Uterus (tissue), 2 donors: ENCODE measurements around the gene JMY.

Experiments
- POLR2A ChIP-seq, 2 donors: fragments of 450-650 bp; IDR thresholded peaks; one replicate each; pipeline ENCODE4 v1.6.1; 2016; ENCODE audit warnings: antibody characterized with exemption in 2 of 2, mild to moderate bottlenecking in 1 of 2, moderate library complexity in 1 of 2
- TF ChIP-seq, protein P1 (sequence below), 4 experiments: fragments of 200-600 bp in 2 of 4; fragments of 450-650 bp in 2 of 4; sonication (generic) in 2 of 4; IDR thresholded peaks; one replicate each; pipeline ENCODE4 v1.5.1; 2016 to 2019; ENCODE audit warnings: antibody characterized with exemption in 4 of 4, mild to moderate bottlenecking in 2 of 4, moderate library complexity in 1 of 4

DNA sequence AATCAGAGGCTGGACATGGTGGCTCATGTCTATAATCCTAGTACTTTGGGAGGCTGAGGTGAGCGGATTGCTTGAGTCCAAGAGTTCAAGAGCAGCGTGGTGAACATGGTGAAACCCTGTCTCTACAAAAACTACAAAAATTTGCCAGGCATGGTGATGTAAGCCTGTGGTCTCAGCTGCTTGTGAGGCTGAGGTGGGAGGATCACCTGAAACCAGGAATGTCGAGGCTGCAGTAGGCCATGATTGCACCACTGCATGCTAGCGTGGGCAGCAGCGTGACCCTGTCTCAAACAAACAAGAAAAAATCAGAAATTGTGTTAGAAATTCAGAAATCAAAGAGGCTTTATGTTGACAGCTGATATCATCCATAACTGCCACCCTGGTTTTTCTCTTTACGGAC is 21.4 kb downstream of the JMY start:
- no peak for TF ChIP-seq POLR2A (IDR thresholded peaks at IDR 0.05)
- TF ChIP-seq, protein P1, sequence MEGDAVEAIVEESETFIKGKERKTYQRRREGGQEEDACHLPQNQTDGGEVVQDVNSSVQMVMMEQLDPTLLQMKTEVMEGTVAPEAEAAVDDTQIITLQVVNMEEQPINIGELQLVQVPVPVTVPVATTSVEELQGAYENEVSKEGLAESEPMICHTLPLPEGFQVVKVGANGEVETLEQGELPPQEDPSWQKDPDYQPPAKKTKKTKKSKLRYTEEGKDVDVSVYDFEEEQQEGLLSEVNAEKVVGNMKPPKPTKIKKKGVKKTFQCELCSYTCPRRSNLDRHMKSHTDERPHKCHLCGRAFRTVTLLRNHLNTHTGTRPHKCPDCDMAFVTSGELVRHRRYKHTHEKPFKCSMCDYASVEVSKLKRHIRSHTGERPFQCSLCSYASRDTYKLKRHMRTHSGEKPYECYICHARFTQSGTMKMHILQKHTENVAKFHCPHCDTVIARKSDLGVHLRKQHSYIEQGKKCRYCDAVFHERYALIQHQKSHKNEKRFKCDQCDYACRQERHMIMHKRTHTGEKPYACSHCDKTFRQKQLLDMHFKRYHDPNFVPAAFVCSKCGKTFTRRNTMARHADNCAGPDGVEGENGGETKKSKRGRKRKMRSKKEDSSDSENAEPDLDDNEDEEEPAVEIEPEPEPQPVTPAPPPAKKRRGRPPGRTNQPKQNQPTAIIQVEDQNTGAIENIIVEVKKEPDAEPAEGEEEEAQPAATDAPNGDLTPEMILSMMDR (IDR thresholded peaks at IDR 0.05), result no peak
